Neural progenitor cell (in vitro differentiated cells): ENCODE results near the gene AFF1. TPM values are rescaled to one million over a fixed set of nuclear protein-coding genes. Genes with fewer than 3 reads are reported as not detected.

Experiments
- DNase-seq: peaks from one replicate; pipeline ENCODE4 v3.0.0-alpha.2; 2016; ENCODE audit warnings: low spot score
- H2AFZ ChIP-seq: fragments of 200-600 bp; sonication (generic); replicated peaks from 2 replicates; pipeline ENCODE4 v1.6.1; 2016; ENCODE audit warnings: antibody characterized with exemption
- H3F3A ChIP-seq: fragments of 200-600 bp; sonication (generic); 2 replicates; pipeline ENCODE4 v1.6.1; 2016; ENCODE audit warnings: antibody characterized with exemption, low read depth
- H3K27ac ChIP-seq: fragments of 200-600 bp; sonication (generic); 2 replicates; pipeline ENCODE4 v1.5.1; 2016; ENCODE audit warnings: mild to moderate bottlenecking
- H3K27me3 ChIP-seq: fragments of 200-600 bp; sonication (generic); 2 replicates; pipeline ENCODE4 v1.6.1; 2016; ENCODE audit warnings: mild to moderate bottlenecking, moderate library complexity
- H3K36me3 ChIP-seq: fragments of 200-600 bp; sonication (generic); 2 replicates; pipeline ENCODE4 v1.5.1; 2016
- H3K4me1 ChIP-seq: fragments of 200-600 bp; sonication (generic); 2 replicates; pipeline ENCODE4 v1.6.1; 2016; ENCODE audit warnings: mixed run types
- H3K4me2 ChIP-seq: fragments of 200-600 bp; sonication (generic); 2 replicates; pipeline ENCODE4 v1.6.1; 2016
- H3K4me3 ChIP-seq: fragments of 200-600 bp; sonication (generic); 2 replicates; pipeline ENCODE4 v1.5.1; 2016
- H3K79me2 ChIP-seq: fragments of 200-600 bp; sonication (generic); 2 replicates; pipeline ENCODE4 v1.6.1; 2016; ENCODE audit warnings: low read depth
- H3K9ac ChIP-seq: fragments of 200-600 bp; sonication (generic); 2 replicates; pipeline ENCODE4 v1.6.1; 2016
- H3K9me3 ChIP-seq: fragments of 200-600 bp; sonication (generic); 2 replicates; pipeline ENCODE4 v1.5.1; 2016; ENCODE audit warnings: low read depth
- H4K20me1 ChIP-seq: fragments of 200-600 bp; sonication (generic); 2 replicates; pipeline ENCODE4 v1.6.1; 2016; ENCODE audit warnings: low read depth
- H3K27ac Mint-ChIP-seq: 3 replicates; pipeline ENCODE4 v1.8.0; 2021; ENCODE audit warnings: mixed read lengths
- H3K27me3 Mint-ChIP-seq: 2 replicates; pipeline ENCODE4 v1.8.0; 2022; ENCODE audit warnings: low read depth, mild to moderate bottlenecking, inconsistent platforms, moderate library complexity, mixed read lengths; ENCODE audit not compliant: insufficient read depth
- H3K36me3 Mint-ChIP-seq: 3 replicates; pipeline ENCODE4 v1.8.0; 2021; ENCODE audit warnings: mixed read lengths
- H3K4me1 Mint-ChIP-seq: 3 replicates; pipeline ENCODE4 v1.8.0; 2021; ENCODE audit warnings: mixed read lengths
- H3K4me3 Mint-ChIP-seq: 3 replicates; pipeline ENCODE4 v1.8.0; 2021; ENCODE audit warnings: mild to moderate bottlenecking, moderate library complexity, mixed read lengths
- H3K9me3 Mint-ChIP-seq: 3 replicates; pipeline ENCODE4 v1.8.0; 2020; ENCODE audit warnings: mixed read lengths
- EZH2 ChIP-seq: fragments of 200-600 bp; sonication (generic); IDR thresholded peaks from 2 replicates; pipeline ENCODE4 v1.6.1; 2017; ENCODE audit warnings: antibody characterized with exemption, mild to moderate bottlenecking, moderate library complexity
- EZH2phosphoT487 ChIP-seq: fragments of 200-600 bp; sonication (generic); IDR thresholded peaks from 2 replicates; pipeline ENCODE4 v1.6.1; 2017; ENCODE audit warnings: antibody characterized with exemption
- total RNA-seq: library from RNA; depleted of rRNA; stranded (reverse); fragments of >200 nt; gene quantifications from 2 replicates; pipeline ENCODE4 v1.2.3, GENCODE V29; 2015; ENCODE audit warnings: low replicate concordance
- TF ChIP-seq, protein P1 (sequence below): fragments of 200-600 bp; sonication (generic); IDR thresholded peaks from 2 replicates; pipeline ENCODE4 v1.5.1; 2017; ENCODE audit warnings: antibody characterized with exemption, mild to moderate bottlenecking

Gene AFF1
- total RNA-seq, 1 donor from 2014 or later, result 29.0 TPM

DNA sequence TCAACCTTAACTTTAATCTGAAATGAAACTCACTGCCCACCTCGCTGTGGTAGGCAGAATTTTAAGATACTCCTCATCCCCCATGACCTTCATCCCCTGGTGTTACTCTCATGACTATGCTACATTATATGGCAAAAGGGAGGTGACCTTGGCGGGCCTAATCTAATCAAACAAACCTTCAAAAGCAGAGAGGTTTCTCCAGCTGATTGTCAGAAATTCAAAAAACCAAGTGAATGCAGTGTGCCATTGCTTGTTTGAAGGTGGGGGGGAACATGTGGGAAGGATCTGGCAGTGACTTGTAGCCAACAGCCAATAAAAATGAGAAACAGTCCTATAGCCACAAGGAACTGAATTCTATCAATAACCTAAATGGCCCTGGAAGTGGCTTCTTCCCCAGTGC is 237.1 kb downstream of the AFF1 start:
- Mint-ChIP-seq H3K9me3 (no peaks in the 10 kb centered on the region), H3K4me1 (no peaks in the 10 kb centered on the region), H3K27ac (no peak overlapping the region), H3K36me3 (peaks cover 4% of the 10 kb centered on the region), H3K27me3 (no peaks in the 10 kb centered on the region), H3K4me3 (no peak overlapping the region)
- no peak for DNase-seq
- H3K9ac ChIP-seq, result no peak overlapping the region
- H3K27ac ChIP-seq, result no peak overlapping the region
- no peak overlapping the region for H3K4me2 ChIP-seq
- peaks cover 4% of the 10 kb centered on the region for H3K36me3 ChIP-seq
- no peak overlapping the region for H3K4me3 ChIP-seq
- H3K27me3 ChIP-seq, result no peaks in the 10 kb centered on the region
- TF ChIP-seq, protein P1, sequence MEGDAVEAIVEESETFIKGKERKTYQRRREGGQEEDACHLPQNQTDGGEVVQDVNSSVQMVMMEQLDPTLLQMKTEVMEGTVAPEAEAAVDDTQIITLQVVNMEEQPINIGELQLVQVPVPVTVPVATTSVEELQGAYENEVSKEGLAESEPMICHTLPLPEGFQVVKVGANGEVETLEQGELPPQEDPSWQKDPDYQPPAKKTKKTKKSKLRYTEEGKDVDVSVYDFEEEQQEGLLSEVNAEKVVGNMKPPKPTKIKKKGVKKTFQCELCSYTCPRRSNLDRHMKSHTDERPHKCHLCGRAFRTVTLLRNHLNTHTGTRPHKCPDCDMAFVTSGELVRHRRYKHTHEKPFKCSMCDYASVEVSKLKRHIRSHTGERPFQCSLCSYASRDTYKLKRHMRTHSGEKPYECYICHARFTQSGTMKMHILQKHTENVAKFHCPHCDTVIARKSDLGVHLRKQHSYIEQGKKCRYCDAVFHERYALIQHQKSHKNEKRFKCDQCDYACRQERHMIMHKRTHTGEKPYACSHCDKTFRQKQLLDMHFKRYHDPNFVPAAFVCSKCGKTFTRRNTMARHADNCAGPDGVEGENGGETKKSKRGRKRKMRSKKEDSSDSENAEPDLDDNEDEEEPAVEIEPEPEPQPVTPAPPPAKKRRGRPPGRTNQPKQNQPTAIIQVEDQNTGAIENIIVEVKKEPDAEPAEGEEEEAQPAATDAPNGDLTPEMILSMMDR, result no peak
- TF ChIP-seq EZH2 (no peak), EZH2phosphoT487 (no peak)
- H3K9me3 ChIP-seq, result no peaks in the 10 kb centered on the region
- H2AFZ ChIP-seq, result no peak overlapping the region
- H4K20me1 ChIP-seq, result no peaks in the 10 kb centered on the region
- H3F3A ChIP-seq, result no peaks in the 10 kb centered on the region
- no peaks in the 10 kb centered on the region for H3K4me1 ChIP-seq
- no peaks in the 10 kb centered on the region for H3K79me2 ChIP-seq

DNA sequence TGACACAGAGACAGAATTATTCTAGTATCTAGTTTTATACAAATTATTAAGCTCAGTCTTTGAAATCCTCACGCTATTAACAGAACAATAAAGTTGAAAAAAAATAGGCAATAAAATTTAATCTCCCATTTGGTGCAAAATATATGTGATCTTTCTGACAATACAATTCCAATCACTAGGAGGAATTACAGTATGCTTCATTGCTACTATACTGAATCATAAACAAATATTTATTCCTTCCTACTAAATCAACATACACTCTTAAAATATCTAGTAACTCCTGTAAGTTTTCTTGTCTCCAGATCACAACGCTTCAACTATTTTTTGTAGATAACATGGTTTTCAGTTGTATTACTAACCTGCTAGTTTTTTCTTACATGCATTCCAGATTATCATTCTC is 239.9 kb downstream of the AFF1 start:
- no peak overlapping the region for H2AFZ ChIP-seq
- no peak overlapping the region for H3K4me2 ChIP-seq
- Mint-ChIP-seq H3K4me1 (no peaks in the 10 kb centered on the region), H3K27me3 (no peaks in the 10 kb centered on the region), H3K4me3 (no peak overlapping the region), H3K27ac (no peak overlapping the region), H3K36me3 (peaks cover 2% of the 10 kb centered on the region), H3K9me3 (no peaks in the 10 kb centered on the region)
- no peaks in the 10 kb centered on the region for H3K79me2 ChIP-seq
- peaks cover 4% of the 10 kb centered on the region for H3K36me3 ChIP-seq
- H3F3A ChIP-seq, result no peaks in the 10 kb centered on the region
- DNase-seq, result no peak
- no peak overlapping the region for H3K4me3 ChIP-seq
- H3K4me1 ChIP-seq, result no peaks in the 10 kb centered on the region
- H3K9me3 ChIP-seq, result no peaks in the 10 kb centered on the region
- TF ChIP-seq EZH2phosphoT487 (no peak), EZH2 (no peak)
- TF ChIP-seq, protein P1, result no peak
- H4K20me1 ChIP-seq, result no peaks in the 10 kb centered on the region
- H3K27ac ChIP-seq, result no peak overlapping the region
- H3K27me3 ChIP-seq, result no peaks in the 10 kb centered on the region
- no peak overlapping the region for H3K9ac ChIP-seq

DNA sequence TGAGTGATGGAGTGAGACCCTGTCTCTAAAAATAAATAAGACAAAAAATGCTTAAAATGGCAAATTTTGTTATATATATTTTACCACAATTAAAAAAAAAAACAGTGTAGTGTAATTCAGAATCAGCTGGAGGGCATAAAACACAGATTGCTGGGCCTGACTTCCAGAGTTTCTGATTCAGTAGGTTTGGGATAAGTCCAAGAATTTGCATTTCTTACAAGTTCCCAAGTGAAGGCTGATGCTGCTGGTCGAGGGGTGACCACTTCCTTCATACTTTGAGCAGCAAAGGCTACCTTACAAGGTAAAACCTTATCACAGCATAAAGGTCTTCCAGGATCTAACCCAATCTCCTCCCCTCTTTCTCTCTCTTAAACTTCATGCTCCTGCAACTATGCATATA is 244.9 kb downstream of the AFF1 start:
- Histone ChIP-seq H3K9me3 (no peaks in the 10 kb centered on the region), H3K27ac (no peak overlapping the region), H3K4me3 (no peak overlapping the region), H3K4me1 (peaks cover 13% of the 10 kb centered on the region), H4K20me1 (no peaks in the 10 kb centered on the region), H3K36me3 (peaks cover 2% of the 10 kb centered on the region), H3K27me3 (no peaks in the 10 kb centered on the region), H3K4me2 (no peak overlapping the region), H3F3A (no peaks in the 10 kb centered on the region), H3K9ac (no peak overlapping the region), H3K79me2 (no peaks in the 10 kb centered on the region), H2AFZ (no peak overlapping the region)
- DNase-seq, result no peak
- Mint-ChIP-seq H3K4me1 (no peaks in the 10 kb centered on the region), H3K9me3 (no peaks in the 10 kb centered on the region), H3K4me3 (no peak overlapping the region), H3K27me3 (no peaks in the 10 kb centered on the region), H3K36me3 (peaks cover 6% of the 10 kb centered on the region), H3K27ac (no peak overlapping the region)
- TF ChIP-seq EZH2phosphoT487 (no peak), EZH2 (no peak)
- TF ChIP-seq, protein P1, result no peak
